ENCODE measurements around the gene PALM2AKAP2. TPM values are rescaled to one million over a fixed set of nuclear protein-coding genes. Genes with fewer than 3 reads are reported as not detected.

PALM2AKAP2 gene
- total RNA-seq, 1 donor from 2014 or later, result 26.6 TPM

GRCh38 chr9:109771796-109772531 lies 8.0 kb upstream of the PALM2AKAP2 start:
- DNase-seq (ENCODE audit: low read depth), result peak; percentile 73

GRCh38 chr9:109775516-109775915 lies 4.5 kb upstream of the PALM2AKAP2 start:
- DNase-seq (ENCODE audit: low read depth), result no peak

- DNase-seq (ENCODE audit: low read depth), result no peak
Measured at GRCh38 chr9:109776391-109776790, 3.6 kb upstream of the PALM2AKAP2 start.

- DNase-seq (ENCODE audit: low read depth), result peak; percentile 48
Measured at GRCh38 chr9:109780453-109781033, 545 bp downstream of the PALM2AKAP2 start.

GRCh38 chr9:109781086-109781485 lies 1.1 kb downstream of the PALM2AKAP2 start:
- DNase-seq (ENCODE audit: low read depth), result no peak

GRCh38 chr9:109781541-109782197 lies 1.7 kb downstream of the PALM2AKAP2 start:
- peak; percentile 94 for DNase-seq (ENCODE audit: low read depth)

- DNase-seq (ENCODE audit: low read depth), result no peak
Measured at GRCh38 chr9:109787735-109788134, 7.7 kb downstream of the PALM2AKAP2 start.

- peak; percentile 33 for DNase-seq (ENCODE audit: low read depth)
Measured at GRCh38 chr9:109789556-109789955, 9.6 kb downstream of the PALM2AKAP2 start.

GRCh38 chr9:109789971-109790370 lies 10.0 kb downstream of the PALM2AKAP2 start:
- no peak for DNase-seq (ENCODE audit: low read depth)

- no peak for DNase-seq (ENCODE audit: low read depth)
Measured at GRCh38 chr9:109791003-109791677, 11.1 kb downstream of the PALM2AKAP2 start.

GRCh38 chr9:109791747-109792146 lies 11.7 kb downstream of the PALM2AKAP2 start:
- no peak for DNase-seq (ENCODE audit: low read depth)

- peak; percentile 79 for DNase-seq (ENCODE audit: low read depth)
Measured at GRCh38 chr9:109792951-109793546, 13.1 kb downstream of the PALM2AKAP2 start.

- no peak for DNase-seq (ENCODE audit: low read depth)
Measured at GRCh38 chr9:109793921-109794320, 13.9 kb downstream of the PALM2AKAP2 start.

GRCh38 chr9:109794361-109795012 lies 14.5 kb downstream of the PALM2AKAP2 start:
- no peak for DNase-seq (ENCODE audit: low read depth)

- no peak for DNase-seq (ENCODE audit: low read depth)
Measured at GRCh38 chr9:109795613-109796012, 15.6 kb downstream of the PALM2AKAP2 start.

GRCh38 chr9:109796078-109796477 lies 16.1 kb downstream of the PALM2AKAP2 start:
- no peak for DNase-seq (ENCODE audit: low read depth)

GRCh38 chr9:109797006-109797405 lies 17.0 kb downstream of the PALM2AKAP2 start:
- DNase-seq (ENCODE audit: low read depth), result no peak

- DNase-seq (ENCODE audit: low read depth), result no peak
Measured at GRCh38 chr9:109797509-109797908, 17.5 kb downstream of the PALM2AKAP2 start.

GRCh38 chr9:109799141-109799540 lies 19.1 kb downstream of the PALM2AKAP2 start:
- DNase-seq (ENCODE audit: low read depth), result peak; percentile 55

- DNase-seq (ENCODE audit: low read depth), result peak; percentile 80
Measured at GRCh38 chr9:109799792-109800191, 19.8 kb downstream of the PALM2AKAP2 start.

- DNase-seq (ENCODE audit: low read depth), result no peak
Measured at GRCh38 chr9:109801484-109801883, 21.5 kb downstream of the PALM2AKAP2 start.

All from myocyte (in vitro differentiated cells).